GM18951 (cell line): ENCODE measurements around the gene SLC12A6.

Experiments
- POLR2A ChIP-seq: IDR thresholded peaks from 4 replicates; pipeline ENCODE4 v1.6.1; 2011; ENCODE audit warnings: mild to moderate bottlenecking; ENCODE audit not compliant: insufficient read length, insufficient read depth; ENCODE audit errors: extremely low read depth
- in situ Hi-C: fragments of 300-500 bp; cut with MboI; formaldehyde crosslinking; loops from one replicate; pipeline ENCODE4 v1.12.0; 2022; ENCODE audit warnings: low sequenced_read_pairs, mixed read lengths, inconsistent platforms; ENCODE audit not compliant: unreplicated experiment

Gene SLC12A6

DNA sequence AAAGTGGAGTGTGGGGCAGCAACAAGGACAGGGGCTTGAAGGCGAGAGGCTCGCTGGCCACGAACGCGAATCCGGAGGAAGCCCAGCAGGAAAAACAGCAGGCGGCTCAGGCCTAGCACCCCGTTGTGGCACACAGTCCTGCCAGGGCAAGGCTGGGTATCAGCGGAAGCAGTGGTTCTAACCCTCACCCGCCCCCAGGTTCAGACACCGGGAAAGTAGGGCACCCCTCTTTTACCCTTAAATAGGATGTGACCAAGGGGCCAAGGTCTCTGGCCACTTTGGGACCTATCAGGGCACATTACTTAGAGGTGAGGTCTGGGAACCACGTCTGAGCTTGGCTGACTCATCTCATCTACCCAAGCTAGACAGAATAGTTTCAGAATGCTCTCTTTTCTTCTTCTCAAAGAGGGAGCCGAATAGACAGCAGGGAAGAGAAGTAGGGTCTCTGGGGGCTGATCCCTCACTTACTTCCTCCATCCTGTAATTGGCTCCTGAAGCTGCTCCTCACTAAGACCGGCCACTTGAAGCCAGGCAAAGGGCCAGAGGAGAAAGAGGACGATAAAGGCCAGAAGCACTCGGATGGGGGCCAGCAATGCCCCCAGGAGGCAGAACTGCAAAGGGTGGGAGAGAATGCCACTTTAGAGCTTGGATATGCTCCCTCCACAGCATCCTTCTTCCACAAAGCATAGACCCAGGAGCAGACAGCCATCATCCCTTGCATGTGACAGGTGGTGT, 27.7 kb upstream of the SLC12A6 start:
- in situ Hi-C loops: loop anchor here (25.0 kb wide), 1 partner anchor 253 kb away; the partner anchor contains the start of genes EMC7 and PGBD4
- no peak for TF ChIP-seq POLR2A

DNA sequence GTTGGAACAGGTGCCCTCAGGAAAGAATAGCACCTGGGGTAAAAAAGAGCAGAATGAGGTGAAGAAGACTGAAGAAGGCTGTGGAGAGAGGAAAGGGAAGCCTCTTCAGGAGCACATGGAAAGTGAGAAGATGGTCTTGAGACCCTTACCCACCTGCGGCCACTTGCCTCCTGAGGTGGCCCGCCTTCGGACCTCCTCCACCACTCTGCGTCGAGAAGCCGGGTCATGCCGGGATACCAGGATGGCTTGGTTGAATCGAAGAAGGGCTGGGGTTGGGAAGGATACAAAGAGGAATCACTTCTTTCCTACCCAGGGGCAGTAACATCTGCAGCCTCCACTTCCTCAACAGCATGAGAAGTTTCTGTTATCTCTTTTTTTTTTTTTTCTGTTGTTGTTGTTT, 26.5 kb upstream of the SLC12A6 start:
- no peak for TF ChIP-seq POLR2A
- in situ Hi-C loops: loop anchor here (25.0 kb wide), 1 partner anchor 252 kb away; the partner anchor contains the start of genes EMC7 and PGBD4

DNA sequence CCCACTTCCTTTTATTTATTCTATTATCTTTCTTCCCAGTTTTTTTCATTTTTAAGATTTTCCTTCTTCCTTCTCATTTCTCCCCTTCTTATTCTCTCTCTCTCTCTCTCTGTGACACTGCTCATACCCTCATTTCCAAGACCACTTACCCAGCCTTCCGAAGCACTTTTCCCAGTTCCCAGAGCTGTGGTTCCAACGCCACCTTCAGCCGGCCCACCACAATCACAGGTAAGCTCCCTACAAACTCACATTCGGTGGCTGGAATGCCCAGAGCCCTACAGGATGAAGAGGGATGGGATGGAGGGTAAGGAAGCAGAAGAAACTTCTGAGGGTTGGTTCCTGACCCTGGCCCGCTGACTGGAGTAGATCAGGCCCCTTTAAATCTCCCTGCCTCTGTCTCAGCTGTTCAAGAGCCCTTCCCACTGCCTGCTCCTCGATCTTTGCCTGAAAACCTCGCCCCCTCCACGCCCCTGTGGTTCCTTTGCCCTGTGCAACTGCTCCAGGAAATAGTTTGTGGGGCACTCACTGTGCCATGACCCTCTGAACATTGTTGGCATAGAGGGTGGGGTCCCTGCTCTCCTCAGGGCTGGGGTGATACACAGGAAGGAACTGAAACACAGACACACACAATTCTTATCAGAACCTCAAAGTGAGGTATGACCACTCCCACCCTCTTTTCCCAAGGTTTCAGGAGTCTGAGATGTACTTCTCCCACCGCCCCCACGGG, 24.6 kb upstream of the SLC12A6 start:
- in situ Hi-C loops: loop anchor here (25.0 kb wide), 1 partner anchor 250 kb away; the partner anchor contains the start of genes EMC7 and PGBD4
- no peak for TF ChIP-seq POLR2A

DNA sequence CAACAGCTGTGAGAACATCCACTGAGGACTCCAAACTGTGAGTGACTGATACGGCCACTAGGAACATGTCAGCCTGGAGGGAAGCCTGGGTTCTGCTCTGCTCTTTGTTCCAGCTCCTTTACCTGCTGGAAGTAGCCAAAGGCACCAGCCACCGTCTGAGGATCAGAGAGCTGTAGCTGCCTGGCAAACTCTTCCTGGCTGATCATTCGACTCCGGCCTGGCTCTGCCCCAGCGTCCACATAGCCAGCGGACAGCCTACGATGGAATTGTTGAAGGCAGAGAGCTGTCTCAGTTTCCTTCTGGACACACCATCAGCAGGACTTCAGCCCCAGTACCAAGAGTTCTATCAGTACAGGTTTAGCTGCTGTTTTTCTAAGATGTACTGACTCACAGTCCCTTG, 23.7 kb upstream of the SLC12A6 start:
- in situ Hi-C loops: loop anchor here (25.0 kb wide), 1 partner anchor 249 kb away; the partner anchor contains the start of genes EMC7 and PGBD4
- TF ChIP-seq POLR2A: no peak

DNA sequence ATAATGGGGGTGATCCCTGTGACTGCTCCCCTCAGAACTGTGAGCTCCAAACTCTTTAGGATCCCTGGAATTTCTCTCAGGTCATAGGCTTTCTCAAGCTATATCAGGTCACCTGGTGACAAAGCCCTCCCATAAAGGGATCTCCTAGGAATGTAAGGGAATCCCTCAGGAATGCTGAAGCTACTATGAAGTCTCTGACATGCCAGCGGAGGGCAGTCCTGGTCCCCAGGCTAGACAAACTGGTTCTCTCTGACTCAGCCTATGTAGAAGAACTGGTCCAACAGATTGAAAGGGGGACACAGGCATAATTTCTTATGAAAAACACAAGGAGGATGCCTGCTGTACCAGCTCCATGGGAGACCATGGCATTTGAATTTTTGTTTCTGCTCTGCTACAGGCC, 22.7 kb upstream of the SLC12A6 start:
- no peak for TF ChIP-seq POLR2A
- in situ Hi-C loops: loop anchor here (25.0 kb wide), 1 partner anchor 248 kb away; the partner anchor contains the start of genes EMC7 and PGBD4

DNA sequence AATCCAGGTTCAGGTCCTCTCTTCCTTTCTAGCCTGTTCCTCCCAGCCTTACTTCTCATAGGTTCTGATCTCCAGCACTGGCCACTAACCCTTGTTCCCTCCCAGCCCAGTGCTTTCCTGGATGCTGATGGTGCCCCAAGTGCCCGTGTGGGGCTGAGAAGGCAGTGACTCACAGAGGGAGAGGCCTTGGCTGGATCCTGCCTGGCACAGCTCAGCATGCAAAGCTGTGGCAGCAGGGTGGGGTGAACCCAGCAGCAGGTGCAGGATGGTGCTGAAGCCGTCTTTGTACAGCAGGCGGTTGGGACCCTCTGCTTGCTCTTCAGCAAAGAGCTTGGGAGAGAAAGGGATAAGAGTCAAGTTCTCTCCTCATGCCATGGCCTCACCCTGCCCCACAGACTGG, 21.8 kb upstream of the SLC12A6 start:
- no peak for TF ChIP-seq POLR2A
- in situ Hi-C loops: loop anchor here (25.0 kb wide), 1 partner anchor 247 kb away; the partner anchor contains the start of genes EMC7 and PGBD4

DNA sequence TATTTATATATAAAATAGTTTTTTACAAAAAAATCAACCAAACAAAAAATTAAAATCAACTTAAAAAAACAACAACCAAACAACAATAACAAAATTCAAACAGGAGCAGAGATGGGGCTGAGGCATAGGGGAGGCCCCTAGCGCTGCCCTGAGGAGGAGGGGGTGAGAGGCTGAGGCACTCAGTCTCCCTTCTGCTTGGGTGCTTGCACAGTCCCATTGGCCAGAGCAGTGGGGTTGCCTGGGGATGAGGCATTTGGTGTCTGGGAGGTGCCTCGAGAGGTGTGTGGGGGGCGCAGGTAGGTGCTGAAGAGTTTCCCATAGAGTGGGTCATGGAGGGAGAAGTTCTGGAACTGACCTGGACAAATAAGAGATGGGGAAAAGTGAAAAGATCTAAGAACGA, 21.4 kb upstream of the SLC12A6 start:
- in situ Hi-C loops: loop anchor here (25.0 kb wide), 1 partner anchor 247 kb away; the partner anchor contains the start of genes EMC7 and PGBD4
- no peak for TF ChIP-seq POLR2A

DNA sequence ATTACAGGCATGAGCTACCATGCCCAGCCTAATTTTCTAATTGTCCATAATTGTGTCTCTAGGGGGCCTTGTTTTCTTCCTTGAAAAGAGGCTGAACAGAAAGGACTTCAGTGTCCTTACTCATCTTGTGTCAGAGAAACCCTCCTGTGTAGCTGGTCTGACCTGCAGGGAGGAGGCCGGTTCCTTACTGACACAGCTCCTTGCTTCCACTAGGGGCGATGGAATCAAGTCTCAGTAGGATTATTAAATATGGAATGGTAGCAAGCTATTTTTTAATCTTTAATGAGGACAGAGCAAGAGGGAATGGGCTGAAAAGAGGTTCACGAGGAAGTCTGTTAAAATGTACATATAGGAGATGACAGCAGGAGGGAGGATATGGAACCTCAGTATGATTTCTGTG, 20.8 kb upstream of the SLC12A6 start:
- in situ Hi-C loops: loop anchor here (25.0 kb wide), 1 partner anchor 246 kb away; the partner anchor contains the start of genes EMC7 and PGBD4
- TF ChIP-seq POLR2A: no peak

DNA sequence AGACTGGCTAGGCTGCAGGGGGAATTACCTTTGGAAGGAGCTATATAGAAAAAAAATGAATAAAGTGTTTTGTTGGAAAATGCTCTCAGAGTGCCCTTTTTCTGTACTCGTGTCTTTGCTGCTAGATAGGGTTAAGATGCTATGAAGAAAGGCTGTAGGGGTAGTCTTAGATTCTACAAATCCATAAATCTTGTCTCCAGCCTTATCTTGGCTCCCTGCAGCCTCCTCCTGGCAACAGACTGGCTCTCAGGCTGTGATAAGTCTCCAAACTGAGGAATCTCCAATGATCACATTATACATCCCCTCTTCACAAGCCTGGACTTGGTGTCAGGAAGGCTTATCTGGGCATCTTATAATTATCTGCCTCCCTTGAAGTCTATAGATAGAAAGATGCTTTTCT, 20.1 kb upstream of the SLC12A6 start:
- in situ Hi-C loops: loop anchor here (25.0 kb wide), 1 partner anchor 245 kb away; the partner anchor contains the start of genes EMC7 and PGBD4
- no peak for TF ChIP-seq POLR2A

DNA sequence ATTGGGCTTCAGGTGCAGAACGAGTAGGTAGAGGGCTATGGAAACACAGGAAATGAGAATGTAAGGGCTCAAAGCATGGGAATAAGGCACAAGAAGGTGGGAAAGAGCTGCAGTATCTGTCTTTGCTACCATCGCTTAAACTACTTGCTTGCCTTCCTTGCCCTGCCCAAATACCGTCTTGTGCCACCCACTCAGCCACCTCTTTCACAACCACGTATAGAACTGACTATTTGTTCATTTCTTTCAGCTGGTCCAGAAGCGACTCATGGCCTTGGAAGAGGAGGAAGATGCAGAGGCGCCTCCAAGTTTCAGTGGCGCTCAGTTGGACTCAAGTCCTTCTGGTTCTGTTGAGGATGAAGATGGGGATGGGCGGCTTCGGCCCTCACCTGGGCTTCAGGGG, 17.7 kb upstream of the SLC12A6 start:
- no peak for TF ChIP-seq POLR2A
- in situ Hi-C loops: loop anchor here (25.0 kb wide), 1 partner anchor 243 kb away; the partner anchor contains the start of genes EMC7 and PGBD4

DNA sequence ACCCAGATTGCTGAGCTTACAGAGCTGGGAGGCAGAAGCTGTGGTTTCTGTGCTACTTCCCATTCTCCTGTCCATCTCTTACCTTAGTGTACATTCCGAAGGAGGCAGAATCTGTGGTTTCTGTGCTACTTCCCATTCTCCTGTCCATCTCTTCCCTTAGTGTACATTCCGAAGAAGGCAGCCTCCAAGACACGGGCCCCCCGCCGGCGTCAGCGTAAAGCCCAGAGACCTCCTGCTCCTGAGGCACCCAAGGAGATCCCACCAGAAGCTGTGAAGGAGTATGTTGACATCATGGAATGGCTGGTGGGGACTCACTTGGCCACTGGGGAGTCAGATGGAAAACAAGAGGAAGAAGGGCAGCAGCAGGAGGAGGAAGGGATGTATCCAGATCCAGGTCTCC, 16.7 kb upstream of the SLC12A6 start:
- in situ Hi-C loops: loop anchor here (25.0 kb wide), 1 partner anchor 242 kb away; the partner anchor contains the start of genes EMC7 and PGBD4
- TF ChIP-seq POLR2A: no peak

DNA sequence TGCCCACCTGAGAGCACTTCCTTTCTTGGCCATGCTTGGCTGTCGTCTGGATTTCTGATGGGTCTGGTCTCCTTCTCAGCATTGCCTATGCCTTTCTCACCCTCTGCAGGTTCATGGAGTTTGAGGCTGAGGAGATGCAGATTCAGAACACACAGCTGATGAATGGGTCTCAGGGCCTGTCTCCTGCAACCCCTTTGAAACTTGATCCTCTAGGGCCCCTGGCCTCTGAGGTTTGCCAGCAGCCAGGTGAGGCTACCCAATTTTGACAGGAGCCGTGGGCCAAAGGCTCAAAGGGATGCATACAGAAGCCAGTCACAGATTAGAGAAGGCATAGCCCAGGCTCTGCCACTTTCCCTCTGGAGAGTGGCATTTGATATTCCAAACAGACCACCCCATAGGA, 16.0 kb upstream of the SLC12A6 start:
- no peak for TF ChIP-seq POLR2A
- in situ Hi-C loops: loop anchor here (25.0 kb wide), 1 partner anchor 241 kb away; the partner anchor contains the start of genes EMC7 and PGBD4

DNA sequence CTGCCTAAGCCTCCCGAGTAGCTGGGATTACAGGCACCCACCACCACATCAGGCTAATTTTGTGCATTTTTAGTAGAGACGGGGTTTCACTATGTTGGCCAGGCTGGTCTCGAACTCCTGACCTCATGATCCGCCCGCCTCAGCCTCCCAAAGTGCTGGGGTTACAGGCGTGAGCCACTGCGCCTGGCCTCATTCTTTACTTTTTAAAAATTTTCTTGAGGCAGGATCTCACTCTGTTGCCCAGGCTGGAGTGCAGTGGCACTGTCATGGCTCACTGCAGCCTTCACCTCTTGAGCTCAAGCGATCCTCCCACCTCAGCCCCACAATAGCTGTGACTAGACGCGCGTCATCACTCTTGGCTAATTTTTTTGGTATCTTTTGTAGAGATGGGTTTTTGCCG, 15.4 kb upstream of the SLC12A6 start:
- in situ Hi-C loops: loop anchor here (25.0 kb wide), 1 partner anchor 241 kb away; the partner anchor contains the start of genes EMC7 and PGBD4
